ENCODE measurements around the gene CAPN9.
A peak's percentile ranks its signal among the peaks of the same experiment; 100 is the strongest.
"Not testable (repeated sequence)": the region's sequence is repeated elsewhere in the genome, so short reads cannot be mapped to it uniquely, and the experiment has no call there.

CAPN9 gene

DNA sequence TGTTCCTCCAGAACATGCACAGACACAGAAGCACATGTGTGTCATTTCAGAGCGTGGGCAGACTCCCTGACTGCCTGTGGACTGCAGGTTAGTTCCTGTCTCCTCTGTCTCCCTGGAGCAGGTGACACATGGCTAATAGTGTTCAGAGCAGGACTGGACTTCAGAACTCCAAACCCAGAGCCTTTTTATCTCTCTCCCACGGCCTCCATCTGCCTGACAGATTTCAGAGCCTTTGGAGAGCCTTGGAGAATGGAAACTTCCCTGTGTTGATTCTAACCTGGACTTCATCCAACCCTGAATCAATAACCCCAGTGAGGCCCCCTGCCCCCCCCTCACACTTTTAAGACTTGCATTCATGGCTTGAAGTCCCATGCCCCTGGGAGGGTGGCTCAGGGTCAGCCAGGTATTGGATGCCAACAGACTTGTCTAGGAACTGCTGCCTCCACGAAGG is 76.8 kb downstream of the CAPN9 start:
- DNase-seq (ENCODE audit: low spot score): no peak

DNA sequence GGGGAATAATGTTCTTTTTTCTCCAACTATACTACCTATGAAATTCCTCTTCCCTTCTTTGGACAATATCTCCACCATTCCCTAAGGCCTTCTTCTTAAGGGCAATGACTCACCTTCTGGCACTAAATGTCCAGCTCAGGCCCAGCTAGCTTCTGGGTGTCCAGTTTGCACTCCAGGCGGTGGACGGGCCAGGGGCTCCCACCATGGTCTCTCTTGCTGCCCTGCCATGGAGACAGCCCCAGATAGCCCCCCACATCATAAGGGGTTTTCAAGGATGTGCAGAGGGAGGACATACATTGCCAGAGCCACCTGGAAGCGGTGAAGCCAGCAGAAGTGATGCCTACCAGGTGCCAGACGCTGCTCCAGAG is 77.3 kb downstream of the CAPN9 start:
- DNase-seq (ENCODE audit: low spot score): no peak

DNA sequence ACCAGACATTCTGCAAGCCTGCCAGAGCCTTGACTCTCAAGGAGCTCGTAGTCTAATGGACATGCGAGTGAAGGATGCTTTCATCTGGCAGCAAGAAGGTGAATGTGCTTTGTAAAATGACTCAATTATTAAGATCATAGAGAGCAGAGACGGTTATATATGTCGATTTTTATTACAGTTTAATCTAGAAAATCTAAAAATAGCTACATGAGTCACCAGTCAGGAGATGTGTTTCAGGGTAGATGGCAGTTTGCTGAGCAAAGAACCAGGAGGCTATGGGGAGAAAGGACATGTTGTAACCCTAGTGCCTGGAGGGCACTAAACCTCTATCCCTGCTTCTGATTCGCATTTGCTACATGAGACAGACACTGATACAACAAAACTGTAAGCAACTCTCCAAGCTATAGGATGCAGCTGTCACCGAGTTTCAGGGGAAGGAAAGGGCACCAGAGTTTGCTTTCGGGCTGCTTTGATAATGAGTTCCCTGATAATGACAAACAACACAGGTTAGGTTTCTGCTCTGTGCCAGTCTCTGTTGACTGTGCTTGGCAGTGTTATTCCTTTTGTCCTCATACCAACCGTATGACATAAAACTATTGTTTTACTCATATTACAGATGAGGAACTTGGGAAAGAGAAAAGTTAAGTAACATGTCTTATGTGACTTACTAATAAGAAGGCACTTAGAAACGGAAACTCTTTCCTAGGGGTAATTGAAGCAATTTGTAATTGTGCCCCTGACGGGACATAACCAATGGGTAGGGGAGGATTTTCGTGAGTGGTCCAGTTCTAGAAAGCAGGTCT is 77.9 kb downstream of the CAPN9 start:
- peak; percentile 23 for DNase-seq (ENCODE audit: low spot score)

DNA sequence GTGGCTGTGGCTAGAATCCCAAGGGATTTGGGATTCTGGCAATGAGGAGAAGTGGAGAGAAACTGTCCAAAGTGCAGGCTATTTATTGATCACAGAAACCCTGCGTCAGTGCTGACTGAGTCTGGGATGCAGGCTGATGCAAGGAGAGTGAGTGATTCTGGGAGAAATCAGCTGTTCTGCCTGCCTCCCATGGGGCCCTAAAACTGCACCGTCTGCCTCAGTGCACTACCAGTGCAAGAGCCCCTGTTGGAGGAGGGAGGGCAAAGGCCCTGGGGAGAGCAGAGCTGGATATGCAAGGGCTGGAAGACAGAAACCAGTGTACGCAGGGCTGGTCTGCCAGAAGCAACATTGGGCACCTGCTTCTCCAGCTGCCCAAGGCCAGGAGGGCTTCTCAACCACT is 78.6 kb downstream of the CAPN9 start:
- DNase-seq (ENCODE audit: low spot score): no peak

DNA sequence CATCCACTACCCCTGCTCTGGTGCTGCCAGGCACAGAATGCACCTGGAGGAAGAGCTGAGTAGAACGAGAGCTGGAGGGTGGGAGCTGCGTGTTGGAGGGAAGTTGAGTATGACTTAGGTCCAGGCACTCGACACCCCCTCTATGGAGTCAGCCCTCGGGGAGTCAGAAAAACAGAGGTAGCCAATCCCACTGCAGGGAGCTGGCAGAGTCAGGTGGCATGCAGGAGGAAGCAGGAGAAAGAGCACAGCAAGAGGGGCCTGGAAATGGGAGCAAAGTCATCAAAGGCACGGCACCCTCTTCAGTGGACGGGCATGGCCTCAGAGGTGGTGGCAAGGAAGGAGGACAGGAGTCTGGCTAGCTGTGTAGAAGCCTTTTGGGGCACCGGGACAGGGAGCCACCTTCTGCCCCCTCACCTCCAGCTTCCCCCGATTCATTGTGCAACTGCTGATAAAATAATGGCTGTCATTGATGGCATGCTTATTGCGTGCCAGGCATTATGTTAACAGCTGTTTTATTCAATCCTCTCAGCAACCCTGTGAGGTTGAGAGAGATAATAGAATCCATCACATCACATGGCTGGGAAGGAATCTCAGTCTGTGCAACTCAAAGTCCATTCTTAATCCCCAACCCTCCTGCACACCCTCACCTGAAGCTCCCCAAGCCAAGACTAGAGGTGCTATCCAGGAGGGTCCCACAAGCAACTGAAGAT is 79.1 kb downstream of the CAPN9 start:
- DNase-seq (ENCODE audit: low spot score): no peak

DNA sequence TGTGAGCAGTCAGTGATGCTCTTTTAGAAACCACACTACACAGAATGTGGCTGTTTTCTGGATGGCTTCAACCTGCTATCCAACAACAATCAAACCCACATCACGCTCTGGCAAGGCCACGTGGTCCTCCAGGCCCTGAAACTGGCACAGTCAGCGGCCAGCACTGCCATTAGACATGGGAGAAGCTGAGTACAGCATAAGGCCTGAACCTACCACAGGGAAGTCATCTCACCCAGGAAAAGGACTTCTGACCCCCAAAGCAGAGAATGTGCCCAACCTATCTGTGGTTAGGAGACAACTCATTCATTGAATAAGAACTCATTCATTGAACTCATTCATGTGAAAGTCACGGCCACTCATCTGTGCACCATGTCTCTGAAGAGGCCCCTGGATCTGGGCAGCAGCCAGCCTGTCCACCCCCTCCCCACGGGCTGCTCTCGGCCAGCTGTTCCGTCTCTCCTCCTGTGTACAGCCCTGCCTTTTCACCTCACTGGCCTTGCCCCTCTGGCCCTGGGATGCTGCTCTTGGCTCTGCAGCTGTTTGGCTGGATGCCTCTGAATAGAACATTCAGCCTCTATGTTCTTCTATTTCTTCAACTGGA is 80.0 kb downstream of the CAPN9 start:
- DNase-seq (ENCODE audit: low spot score): no peak

DNA sequence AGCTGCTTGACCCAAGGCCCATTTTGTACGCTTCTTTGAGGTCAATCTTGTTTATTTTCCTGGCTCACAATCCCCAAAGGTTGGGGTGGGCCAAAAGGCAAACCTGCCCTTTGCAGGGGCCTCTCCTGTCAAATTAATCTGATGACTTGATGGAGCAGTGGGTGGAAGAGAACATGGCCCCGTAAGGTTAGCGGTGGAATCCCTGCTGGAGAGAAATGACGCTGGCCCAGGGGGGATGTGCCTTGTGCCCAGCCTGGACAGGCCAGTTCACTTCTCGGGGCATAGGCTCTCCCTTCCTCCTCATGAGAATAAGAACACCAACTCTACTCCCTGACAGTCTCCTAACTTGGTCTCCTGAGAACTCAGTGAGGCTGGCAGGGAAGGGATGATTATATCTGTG is 80.6 kb downstream of the CAPN9 start:
- no peak for DNase-seq (ENCODE audit: low spot score)

DNA sequence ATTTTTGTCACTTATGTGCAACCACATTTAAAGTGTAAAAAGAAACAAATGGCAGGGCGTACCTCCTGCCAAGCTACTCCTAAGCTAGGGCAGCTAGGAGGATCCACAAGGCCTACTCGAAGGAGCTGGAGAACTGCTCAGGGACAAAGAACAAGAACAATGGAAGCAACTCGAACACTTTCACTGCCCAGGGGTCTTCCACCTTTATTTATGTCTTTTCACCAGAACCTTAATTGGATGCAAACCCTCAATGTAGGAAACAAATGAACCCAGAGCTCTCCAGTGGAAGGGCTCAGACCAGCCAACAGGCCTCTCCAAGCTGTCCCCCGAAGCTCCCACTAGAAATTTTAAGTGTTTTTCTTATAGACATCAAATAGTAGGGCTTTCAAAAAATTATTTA is 81.2 kb downstream of the CAPN9 start:
- DNase-seq (ENCODE audit: low spot score): no peak

DNA sequence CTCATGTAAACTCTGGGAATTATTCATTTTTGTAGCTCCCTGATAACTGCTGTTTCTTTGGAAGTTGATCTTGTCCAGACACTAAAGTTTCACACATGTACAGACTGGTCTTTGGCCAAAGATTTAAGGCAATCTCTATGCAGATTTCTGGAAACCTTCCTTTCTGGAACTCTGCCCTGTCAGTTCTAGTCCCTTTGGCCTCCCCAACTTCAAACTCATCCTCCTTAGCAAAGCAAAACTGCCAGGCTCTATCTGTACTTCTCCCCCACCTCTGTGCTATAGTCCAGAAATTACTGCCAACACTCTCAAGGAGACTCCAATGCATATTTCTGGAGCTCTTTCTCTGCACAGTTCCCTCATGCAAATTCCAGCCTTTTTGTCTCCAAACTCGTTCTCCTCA is 84.6 kb downstream of the CAPN9 start:
- no peak for DNase-seq (ENCODE audit: low spot score)

DNA sequence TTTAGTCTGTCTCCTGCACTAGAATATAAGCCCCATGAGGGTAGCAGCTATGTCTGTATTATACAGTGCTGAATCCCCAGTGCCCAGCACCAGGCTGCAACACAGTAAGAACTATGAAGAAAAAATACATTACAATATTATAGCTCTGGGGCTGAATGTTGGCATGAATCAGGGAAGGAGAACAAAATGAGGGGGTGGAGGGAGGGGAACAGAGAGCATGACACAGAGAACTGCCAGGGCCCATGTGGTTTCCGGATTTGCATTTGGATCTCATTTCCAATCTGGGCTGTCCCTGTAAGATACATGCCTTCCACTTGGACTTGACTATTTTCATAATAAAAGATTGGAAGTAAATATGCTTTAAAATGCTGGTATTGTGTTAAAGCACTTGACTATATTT is 85.3 kb downstream of the CAPN9 start:
- DNase-seq (ENCODE audit: low spot score): no peak

DNA sequence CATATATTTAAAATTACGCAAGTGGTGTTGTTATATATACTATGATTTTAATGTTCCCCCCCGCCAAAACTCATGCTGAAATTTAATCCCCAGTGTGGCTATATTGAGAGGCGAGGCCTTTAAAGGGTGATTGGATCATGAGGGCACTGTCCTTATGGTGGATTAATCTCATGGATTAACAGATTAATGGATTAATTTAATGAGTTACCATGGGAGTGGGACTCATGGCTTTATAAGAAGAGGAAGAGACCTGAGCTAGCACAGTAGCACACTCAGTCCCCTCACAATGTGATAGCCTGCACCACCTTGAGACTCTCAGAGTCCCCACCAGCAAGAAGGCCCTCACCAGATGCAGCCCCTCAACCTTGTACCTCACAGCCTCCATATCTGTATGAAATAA is 86.3 kb downstream of the CAPN9 start:
- DNase-seq (ENCODE audit: low spot score): no peak

DNA sequence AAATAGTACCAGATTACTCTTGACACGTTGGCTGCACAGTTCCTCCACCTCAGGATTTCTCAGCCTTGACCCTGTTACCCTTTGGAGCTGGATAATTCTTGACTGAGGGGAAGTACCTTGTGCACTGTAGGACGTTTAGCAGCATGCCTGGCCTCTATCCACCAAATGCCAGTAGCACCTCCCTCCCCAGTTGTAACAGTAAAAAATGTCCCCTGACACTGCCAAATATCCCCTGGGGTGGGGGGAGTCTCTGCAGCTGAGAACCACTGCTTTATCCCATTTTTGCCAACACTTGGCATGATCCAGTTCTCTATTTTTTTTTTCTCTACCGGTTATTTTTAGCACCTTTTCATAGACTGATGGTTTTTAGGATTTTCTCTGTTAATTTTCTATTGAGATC is 87.1 kb downstream of the CAPN9 start:
- DNase-seq (ENCODE audit: low spot score): no peak

DNA sequence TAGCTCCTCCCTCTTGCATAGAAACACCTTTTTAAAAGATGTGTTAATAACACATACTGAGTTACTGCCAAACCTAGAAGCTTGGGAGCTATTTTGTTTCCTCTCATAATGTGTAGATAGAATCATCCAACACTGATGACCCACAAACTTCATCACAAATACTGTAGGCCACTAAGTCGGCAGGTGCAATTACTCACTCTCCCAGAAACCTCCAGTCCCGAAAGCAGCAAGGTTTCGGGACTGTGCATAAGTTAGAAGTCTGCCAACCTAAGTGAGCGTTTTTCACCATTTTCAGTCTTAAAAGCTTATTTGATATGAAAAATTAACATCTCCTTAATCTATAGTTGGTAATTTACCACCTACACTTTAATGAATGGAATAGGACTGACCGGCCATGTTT is 89.2 kb downstream of the CAPN9 start:
- no peak for DNase-seq (ENCODE audit: low spot score)

DNA sequence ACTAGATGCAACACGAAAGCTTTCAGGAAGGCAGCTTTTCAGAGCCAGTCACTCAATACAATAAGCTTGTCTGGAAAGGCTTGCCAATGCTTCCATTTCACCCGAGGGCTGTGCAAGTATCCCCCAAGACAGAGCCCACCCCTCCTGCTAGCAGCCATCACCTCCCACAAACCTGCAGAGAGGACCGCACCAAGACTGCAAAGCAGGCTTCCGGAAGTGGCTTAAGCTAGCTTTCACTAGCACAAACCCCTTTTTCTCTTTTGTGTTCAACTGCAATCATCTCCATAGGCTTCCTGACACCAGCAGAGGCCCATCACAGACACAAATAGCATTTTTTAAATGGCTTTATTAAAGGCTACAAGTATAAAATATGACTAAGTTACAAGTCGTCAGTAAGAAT is 89.6 kb downstream of the CAPN9 start:
- DNase-seq (ENCODE audit: low spot score): no peak

DNA sequence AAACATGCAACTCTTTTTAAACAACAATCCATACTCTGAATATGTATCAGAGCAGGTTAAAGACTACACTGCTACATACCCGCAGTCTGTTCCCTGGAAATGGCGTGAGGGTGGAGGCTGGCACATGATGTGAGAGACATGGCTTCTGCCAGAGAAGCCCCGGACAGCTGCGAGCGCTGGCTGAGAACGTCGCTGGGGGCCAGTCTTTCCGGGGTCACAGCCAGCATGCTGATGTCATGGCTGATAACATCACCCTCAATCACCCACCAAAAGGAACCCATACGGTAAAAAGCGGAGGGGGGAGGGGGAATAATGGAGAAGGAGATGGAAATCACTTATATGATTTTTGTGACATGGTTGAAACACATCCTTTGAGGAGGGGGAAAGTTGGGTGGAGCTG is 92.0 kb downstream of the CAPN9 start:
- no peak for DNase-seq (ENCODE audit: low spot score)

DNA sequence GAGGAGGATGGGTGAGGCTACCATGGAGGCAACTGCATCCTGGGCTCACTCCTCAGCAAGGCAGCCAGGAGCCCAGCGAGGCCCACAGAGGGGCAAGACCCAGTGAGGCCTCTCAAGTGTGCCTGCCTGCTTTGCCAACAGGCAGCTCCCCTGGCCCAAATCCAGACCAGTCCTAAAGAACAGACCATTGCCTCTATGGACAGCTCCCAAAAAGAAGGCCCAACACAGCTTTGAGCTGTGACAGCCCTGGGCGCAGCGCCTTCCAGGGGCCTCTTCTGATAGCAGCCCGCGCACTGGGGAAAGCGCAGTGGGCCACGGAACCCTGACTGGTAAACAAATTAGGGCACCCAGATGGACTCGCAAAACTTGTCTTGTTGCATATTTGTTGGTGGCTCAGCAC is 95.6 kb downstream of the CAPN9 start:
- no peak for DNase-seq (ENCODE audit: low spot score)

DNA sequence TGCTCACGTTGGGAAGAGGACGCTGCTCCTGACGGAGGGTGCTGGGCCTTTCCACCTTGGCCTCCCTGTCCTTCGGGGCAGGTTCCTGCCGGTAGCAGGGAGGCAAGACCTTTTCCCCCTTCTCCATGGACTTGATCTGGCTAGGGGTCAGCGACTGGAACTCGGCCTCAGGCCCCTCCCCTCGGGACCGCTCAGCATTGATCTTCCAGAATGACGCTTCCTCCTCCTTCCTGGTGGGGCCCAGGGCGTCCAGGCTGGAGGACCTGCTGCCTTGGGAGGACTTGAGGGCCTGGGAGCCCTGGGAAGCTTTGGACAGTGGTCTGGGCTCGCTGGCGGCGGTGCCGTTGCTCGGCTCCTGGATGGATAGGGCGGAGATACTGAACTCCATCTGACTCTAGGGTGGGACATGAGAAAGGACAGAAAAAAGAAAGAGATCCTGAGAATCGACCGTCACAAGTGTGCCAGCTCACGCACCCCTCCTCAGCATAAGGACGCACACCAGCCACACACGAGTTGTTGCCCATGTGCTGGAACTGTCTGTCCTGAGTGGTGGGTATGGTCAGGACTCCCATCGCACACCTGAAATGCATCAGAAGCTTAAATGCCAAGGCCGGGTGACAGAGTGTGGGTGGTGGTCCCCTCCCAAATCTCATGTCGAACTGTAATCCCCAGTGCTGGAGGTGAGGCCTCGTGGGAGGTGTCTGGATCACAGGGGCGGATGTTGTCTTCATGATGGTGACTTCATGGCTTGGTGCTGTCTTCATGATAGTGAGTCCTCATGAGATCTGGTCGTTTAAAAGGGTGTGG is 96.5 kb downstream of the CAPN9 start:
- no peak for DNase-seq (ENCODE audit: low spot score)

DNA sequence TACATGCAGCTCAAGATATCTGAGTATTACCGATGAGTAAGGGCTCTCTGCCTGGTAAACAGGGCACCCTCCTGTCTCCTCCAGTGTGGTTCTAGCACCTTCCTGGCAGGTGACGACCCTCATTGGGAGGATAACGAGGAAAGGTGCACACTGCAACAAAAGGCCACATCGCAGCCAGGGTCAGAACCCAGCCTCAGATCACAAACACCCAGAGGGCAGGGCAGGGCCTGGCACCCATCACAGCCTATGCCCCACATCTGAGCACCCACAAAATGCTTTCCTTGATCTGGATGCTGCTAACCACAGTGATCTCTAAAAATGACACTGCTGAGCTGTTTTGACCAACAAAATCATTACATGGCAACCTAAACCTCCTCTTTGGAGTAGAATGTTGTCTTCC is 97.4 kb downstream of the CAPN9 start:
- no peak for DNase-seq (ENCODE audit: low spot score)

DNA sequence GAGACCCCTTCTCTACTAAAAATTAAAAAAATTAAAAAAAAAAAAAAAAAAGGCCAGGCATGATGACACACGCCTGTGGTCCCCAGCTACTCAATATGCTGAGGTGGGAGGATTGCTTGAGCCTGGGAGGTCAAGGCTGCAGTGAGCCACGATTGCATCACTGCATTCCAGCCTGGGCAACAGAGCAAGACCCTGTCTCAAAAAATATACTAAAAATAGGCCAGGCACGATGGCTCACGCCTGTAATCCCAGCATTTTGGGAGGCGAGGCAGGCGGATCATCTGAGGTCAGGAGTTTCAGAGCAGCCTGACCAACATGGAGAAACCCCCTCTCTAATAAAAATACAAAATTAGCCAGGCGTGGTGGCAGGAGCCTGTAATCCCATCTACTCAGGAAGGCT is 98.0 kb downstream of the CAPN9 start:
- not testable (repeated sequence) for DNase-seq (ENCODE audit: low spot score)

DNA sequence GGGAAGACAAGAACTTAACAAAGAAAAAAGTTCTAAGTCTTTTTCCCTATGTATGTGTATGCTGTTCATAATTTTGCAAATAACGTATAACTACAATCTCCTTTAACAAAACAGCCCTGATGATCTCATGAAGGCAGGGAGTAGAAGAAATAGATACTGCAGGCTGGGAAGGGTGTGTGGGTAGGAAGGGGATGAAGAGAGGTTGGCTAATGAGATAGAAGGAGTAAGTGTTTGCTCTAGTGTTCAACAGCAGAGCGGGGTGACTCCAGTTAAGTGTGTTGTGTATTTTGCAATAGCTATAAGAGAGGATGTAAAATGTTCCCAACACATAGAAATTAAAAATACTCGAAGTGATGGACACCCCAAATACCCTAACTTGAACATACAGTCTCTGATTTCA is 101.0 kb downstream of the CAPN9 start:
- no peak for DNase-seq (ENCODE audit: low spot score)

DNA sequence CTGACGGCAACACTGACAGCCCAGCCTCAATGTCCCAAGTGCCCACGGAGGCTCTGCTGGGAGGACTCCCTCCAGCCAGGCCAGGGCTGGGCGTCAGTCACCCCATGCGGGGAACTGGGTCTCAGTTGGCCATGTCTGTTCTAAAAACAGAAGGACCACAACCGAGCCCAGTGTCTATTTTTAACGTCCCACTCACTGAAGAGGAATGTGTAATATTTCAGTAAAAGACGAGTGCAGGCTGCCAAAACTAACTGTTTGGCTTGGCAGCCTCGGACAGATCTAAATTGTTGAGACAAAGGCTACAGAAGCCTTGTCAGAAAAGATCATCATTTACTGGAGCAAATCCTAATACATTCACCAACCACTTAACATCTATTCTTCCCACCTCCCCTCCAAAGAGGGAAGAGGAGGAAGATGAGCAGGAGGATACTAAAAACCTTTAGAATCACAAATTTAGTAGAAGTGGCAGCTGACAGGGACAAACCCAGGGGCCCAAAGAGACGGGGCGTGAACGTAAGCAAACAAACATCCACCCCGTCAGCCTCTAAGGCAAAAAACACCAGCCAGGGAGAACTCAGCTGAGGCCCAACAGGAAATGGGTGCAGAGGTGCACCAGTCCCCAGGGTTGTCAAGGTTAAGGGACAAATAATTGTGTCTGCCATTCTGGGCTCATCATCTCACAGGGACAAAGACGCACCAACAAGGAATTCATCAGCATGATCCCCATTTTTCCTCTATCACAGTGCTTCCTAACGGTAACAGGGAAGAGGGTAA is 102.5 kb downstream of the CAPN9 start:
- DNase-seq (ENCODE audit: low spot score): peak; percentile 9

DNA sequence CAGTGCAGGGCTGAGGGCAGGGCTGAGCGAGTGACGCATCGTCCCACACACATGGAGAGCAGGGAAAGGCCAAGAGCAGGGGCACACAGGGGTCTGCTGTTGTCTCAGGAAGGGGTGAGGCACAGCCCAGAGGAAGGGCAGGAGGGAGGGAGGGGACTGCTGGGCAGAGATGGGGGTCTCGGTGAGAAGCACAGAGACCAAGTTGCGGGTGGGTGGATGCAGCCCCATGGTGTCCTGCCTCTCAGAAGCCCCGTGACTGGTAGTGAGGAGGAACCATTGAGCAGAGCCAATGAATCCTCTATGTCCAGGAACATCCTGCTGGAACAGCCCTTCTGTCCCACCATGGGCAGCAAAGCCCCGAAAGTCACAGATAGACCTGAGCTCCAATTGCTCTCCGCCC is 103.4 kb downstream of the CAPN9 start:
- no peak for DNase-seq (ENCODE audit: low spot score)
